Left ventricle myocardium inferior (tissue), 1 donor: ENCODE measurements around the gene MUC5AC. TPM values are rescaled to one million over a fixed set of nuclear protein-coding genes. Genes with fewer than 3 reads are reported as not detected.
"Not testable (repeated sequence)": the region's sequence is repeated elsewhere in the genome, so short reads cannot be mapped to it uniquely, and the experiment has no call there.

Source experiments
- DNase-seq: peaks from one replicate; pipeline ENCODE4 v3.0.0-alpha.2; 2020
- H3K27ac ChIP-seq: fragments of 200-600 bp; replicated peaks from 2 replicates; pipeline ENCODE4 v1.8.0; 2021
- H3K27me3 ChIP-seq: fragments of 200-600 bp; 2 replicates; pipeline ENCODE4 v1.8.0; 2021; ENCODE audit warnings: low read depth
- H3K36me3 ChIP-seq: fragments of 200-600 bp; 2 replicates; pipeline ENCODE4 v1.8.0; 2021
- H3K4me1 ChIP-seq: fragments of 200-600 bp; 2 replicates; pipeline ENCODE4 v1.8.0; 2021
- H3K4me3 ChIP-seq: fragments of 200-600 bp; 2 replicates; pipeline ENCODE4 v1.8.0; 2021; ENCODE audit warnings: mild to moderate bottlenecking, moderate library complexity
- H3K9me3 ChIP-seq: fragments of 200-600 bp; replicated peaks from 2 replicates; pipeline ENCODE4 v1.8.0; 2021
- CTCF ChIP-seq: fragments of 200-600 bp; IDR thresholded peaks from 2 replicates; pipeline ENCODE4 v1.8.0; 2021; ENCODE audit warnings: antibody characterized with exemption, mild to moderate bottlenecking, borderline replicate concordance
- intact Hi-C: fragments of 100-400 bp; cut with micrococcal nuclease; formaldehyde crosslinking; loops from one replicate; pipeline ENCODE4 v1.11.0; 2022
- total RNA-seq: library from RNA; stranded (reverse); fragmentation: NEBNext Ultra II Directional; extraction: Animal tissue kit (Norgen Biotek cat#: 25700); gene quantifications from one replicate; pipeline ENCODE4 v1.2.1, GENCODE V29; 2021
- donor health status: DM: no; HTN: yes; CAD: no; lungs with severe emphysema.

MUC5AC gene
- total RNA-seq, 1 donor from 2014 or later = not detected

DNA sequence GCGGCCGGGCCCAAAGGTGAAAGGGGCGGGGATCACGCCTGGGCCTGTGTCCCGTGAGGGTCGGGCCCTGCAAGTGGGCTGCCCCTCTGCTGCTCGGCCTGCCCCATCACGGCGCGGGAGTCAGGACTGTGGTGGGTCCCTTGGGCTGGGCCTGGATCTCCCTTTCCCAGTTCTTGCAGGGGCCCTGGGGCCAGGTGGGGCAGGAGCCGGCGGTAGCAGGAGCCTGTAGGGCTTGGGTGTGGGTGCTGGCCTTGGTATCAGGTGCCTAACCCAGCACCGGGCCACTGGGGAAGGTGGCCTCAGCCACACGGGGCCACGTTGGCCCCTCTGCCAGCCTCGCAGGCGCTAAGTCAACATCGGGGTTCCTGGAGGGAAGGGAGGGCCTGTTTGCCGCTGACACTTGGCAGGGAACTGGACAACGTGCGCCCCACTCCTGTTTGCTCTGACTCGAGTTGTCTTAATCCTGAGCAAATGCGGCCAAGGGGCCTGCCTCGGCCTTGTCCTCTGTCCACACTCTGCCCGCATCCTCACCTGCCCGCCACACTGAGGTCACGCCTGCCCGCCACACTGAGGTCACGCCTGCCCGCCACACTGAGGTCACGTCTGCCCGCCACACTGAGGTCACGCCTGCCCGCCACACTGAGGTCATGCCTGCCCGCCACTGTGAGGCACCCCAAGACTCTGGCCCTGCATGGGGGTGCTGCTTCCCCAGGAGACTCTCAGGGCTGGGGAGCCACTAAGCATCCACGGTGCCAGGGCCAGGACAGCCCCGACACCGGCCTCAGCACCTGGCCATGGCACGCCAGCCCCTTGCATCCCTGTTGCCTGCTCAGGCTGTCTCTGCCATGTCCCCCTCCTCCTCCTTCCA, 50.9 kb downstream of the MUC5AC start:
- no peak overlapping the region for H3K27ac ChIP-seq
- H3K4me1 ChIP-seq = no peaks in the 10 kb centered on the region
- DNase-seq = peak; percentile 7
- peaks cover 38% of the 10 kb centered on the region for H3K9me3 ChIP-seq
- TF ChIP-seq CTCF = no peak
- H3K4me3 ChIP-seq = no peak overlapping the region
- H3K27me3 ChIP-seq = peaks cover 53% of the 10 kb centered on the region
- intact Hi-C loops = loop anchor here (10.0 kb wide), 1 partner anchor 306 kb away; no protein-coding TSS in a partner anchor
- H3K36me3 ChIP-seq = no peaks in the 10 kb centered on the region

DNA sequence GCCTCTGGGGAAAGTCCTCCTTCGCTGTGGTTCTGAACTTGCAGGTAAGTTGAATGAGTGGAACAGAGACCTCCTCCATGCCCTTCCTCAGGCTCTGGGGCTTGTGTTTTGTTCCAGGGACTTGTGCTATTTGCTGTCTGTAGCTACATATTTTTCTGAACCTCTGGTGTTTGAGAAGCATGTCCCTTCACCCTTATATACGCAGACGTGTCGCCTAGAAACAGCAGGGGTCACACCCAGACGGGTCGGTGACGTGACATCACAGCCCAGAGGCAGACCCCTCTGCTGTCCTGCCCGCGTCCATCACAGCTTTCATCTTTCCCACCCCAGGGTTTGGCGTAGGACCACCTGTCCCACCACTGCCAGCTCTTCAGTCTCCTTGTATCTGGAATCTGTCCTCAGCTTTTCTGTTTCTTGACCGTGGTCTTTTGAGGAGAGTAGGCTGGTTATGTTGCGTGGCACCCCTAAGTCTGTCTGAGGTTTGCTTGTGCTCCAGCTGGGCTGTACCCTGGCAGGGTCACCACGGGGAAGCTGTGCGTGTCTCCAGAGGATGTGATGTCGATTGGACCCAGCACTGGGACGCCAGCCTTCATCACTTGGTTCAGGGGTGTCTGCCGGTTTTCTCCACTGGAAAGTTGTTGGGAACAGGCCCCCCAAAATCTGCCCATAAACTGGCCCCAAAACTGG, 51.8 kb downstream of the MUC5AC start:
- intact Hi-C loops = loop anchor here (10.0 kb wide), 1 partner anchor 305 kb away; no protein-coding TSS in a partner anchor
- Histone ChIP-seq H3K27ac (no peak overlapping the region), H3K36me3 (no peaks in the 10 kb centered on the region), H3K9me3 (peaks cover 47% of the 10 kb centered on the region), H3K27me3 (peaks cover 45% of the 10 kb centered on the region), H3K4me1 (no peaks in the 10 kb centered on the region), H3K4me3 (no peak overlapping the region)
- no peak for TF ChIP-seq CTCF
- DNase-seq = no peak

DNA sequence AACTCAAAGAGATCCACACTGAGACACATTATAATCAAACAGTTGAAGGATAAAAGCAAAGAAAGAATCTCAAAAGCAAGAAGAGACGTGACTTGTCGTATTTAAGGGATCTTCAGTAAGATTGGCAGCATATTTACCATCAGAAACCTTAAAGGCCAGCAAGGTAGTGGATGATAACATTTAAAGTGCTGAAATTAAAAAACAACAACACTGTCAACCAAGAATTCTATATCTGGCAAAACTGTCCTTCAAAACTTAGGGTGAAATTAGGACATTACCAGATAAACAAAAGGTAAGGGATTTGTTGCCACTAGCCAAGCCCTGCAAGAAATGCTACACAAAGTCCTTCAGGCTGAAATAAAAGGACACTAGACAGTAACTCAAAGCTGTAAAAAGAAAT, 54.1 kb downstream of the MUC5AC start:
- Histone ChIP-seq H3K4me3 (no peak overlapping the region), H3K27me3 (peaks cover 41% of the 10 kb centered on the region), H3K36me3 (no peaks in the 10 kb centered on the region), H3K27ac (no peak overlapping the region), H3K9me3 (peaks cover 51% of the 10 kb centered on the region), H3K4me1 (no peaks in the 10 kb centered on the region)
- no peak for DNase-seq
- intact Hi-C loops = no loop called here
- no peak for TF ChIP-seq CTCF

GRCh38 chr11:1215826-1216225, 58.1 kb downstream of the MUC5AC start:
- DNase-seq, H3K4me3 ChIP-seq, intact Hi-C loops: not testable (repeated sequence)

DNA sequence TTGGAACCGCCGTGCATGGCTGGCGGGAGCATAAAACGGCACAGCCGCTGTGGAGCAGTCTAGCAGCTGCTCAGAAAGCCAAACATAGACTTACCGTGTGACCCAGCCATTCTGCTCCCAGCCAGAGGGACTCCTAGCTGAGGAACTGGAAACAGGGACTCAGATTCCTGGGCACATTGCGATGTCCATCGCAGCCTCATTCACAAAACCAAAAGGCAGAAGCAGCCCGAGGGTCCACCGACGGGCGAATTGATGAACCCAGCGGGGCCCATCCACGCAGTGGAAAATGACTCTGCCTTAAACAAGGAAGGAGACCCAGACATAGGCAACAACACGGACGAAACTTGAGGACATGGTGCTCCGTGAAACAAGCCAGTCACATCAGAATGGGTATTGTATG, 59.4 kb downstream of the MUC5AC start:
- Histone ChIP-seq H3K36me3 (no peaks in the 10 kb centered on the region), H3K27ac (no peak overlapping the region), H3K4me1 (no peaks in the 10 kb centered on the region), H3K4me3 (no peak overlapping the region), H3K9me3 (peaks cover 27% of the 10 kb centered on the region), H3K27me3 (peaks cover 63% of the 10 kb centered on the region)
- TF ChIP-seq CTCF = no peak
- DNase-seq = no peak
- intact Hi-C loops = no loop called here

More at GRCh38 chr11:1215826-1216225, 58.1 kb downstream of the MUC5AC start:
- H3K36me3 ChIP-seq, H3K4me1 ChIP-seq, H3K27ac ChIP-seq: not testable (repeated sequence)
- Histone ChIP-seq H3K27me3 (peaks cover 50% of the 10 kb centered on the region), H3K9me3 (peaks cover 40% of the 10 kb centered on the region)
